ENCODE measurements around the gene CFDP1. TPM values are rescaled to one million over a fixed set of nuclear protein-coding genes. Genes with fewer than 3 reads are reported as not detected.

The CFDP1 gene
- total RNA-seq, 2 donors from 2014 or later, result 88.7 to 117 TPM

GRCh38 chr16:75379911-75380847 lies 53.1 kb downstream of the CFDP1 start:
- Histone ChIP-seq H3K9me3 (ENCODE audit: control insufficient read depth, low read length) (no peaks in the 10 kb centered on the region), H3K4me1 (ENCODE audit: control insufficient read depth, insufficient read depth, low read length) (no peaks in the 10 kb centered on the region), H3K36me3 (ENCODE audit: control insufficient read depth, insufficient read depth, low read length) (peaks cover 32% of the 10 kb centered on the region), H3K4me3 (ENCODE audit: low read length) (no peak overlapping the region), H3K9ac (ENCODE audit: extremely low read depth, low read length, poor library complexity, severe bottlenecking) (no peak overlapping the region), H3K27ac (ENCODE audit: low read depth, low read length) (no peak overlapping the region), H3K27me3 (ENCODE audit: control insufficient read depth, insufficient read depth, low read length, poor library complexity, severe bottlenecking) (no peaks in the 10 kb centered on the region)
- Mint-ChIP-seq H3K4me3 (no peak overlapping the region), H3K27me3 (ENCODE audit: insufficient read depth) (no peaks in the 10 kb centered on the region), H3K9me3 (no peaks in the 10 kb centered on the region), H3K36me3 (ENCODE audit: low read depth) (peaks cover 17% of the 10 kb centered on the region), H3K27ac (peak overlapping the region; percentile 14), H3K4me1 (peaks cover 18% of the 10 kb centered on the region)
- DNase-seq, result no peak
- no peak for TF ChIP-seq CTCF (conservative IDR thresholded peaks at IDR 0.05)
- 97% methylated on average over 6 to 9 of the region's 10 CpGs for WGBS, 2 experiments (ENCODE audit: insufficient coverage in 1 of 2, insufficient read length in 1 of 2)

- Histone ChIP-seq H3K4me3 (ENCODE audit: low read length) (no peak overlapping the region), H3K27me3 (ENCODE audit: control insufficient read depth, insufficient read depth, low read length, poor library complexity, severe bottlenecking) (no peaks in the 10 kb centered on the region), H3K36me3 (ENCODE audit: control insufficient read depth, insufficient read depth, low read length) (peaks cover 40% of the 10 kb centered on the region), H3K4me1 (ENCODE audit: control insufficient read depth, insufficient read depth, low read length) (no peaks in the 10 kb centered on the region), H3K9me3 (ENCODE audit: control insufficient read depth, low read length) (no peaks in the 10 kb centered on the region), H3K9ac (ENCODE audit: extremely low read depth, low read length, poor library complexity, severe bottlenecking) (no peak overlapping the region), H3K27ac (ENCODE audit: low read depth, low read length) (no peak overlapping the region)
- H3K4me3 Mint-ChIP-seq, result no peak overlapping the region
- peaks cover 23% of the 10 kb centered on the region for H3K36me3 Mint-ChIP-seq (ENCODE audit: low read depth)
- TF ChIP-seq CTCF (conservative IDR thresholded peaks at IDR 0.05), result no peak
- no CpG with 5 or more reads among the region's 1 CpG for WGBS, 2 experiments (ENCODE audit: insufficient coverage in 1 of 2, insufficient read length in 1 of 2)
- H3K9me3 Mint-ChIP-seq, result no peaks in the 10 kb centered on the region
- DNase-seq, result no peak
- H3K27me3 Mint-ChIP-seq (ENCODE audit: insufficient read depth), result no peaks in the 10 kb centered on the region
- H3K4me1 Mint-ChIP-seq, result peaks cover 18% of the 10 kb centered on the region
- H3K27ac Mint-ChIP-seq, result no peak overlapping the region
Observed at GRCh38 chr16:75379339-75379738, 54.0 kb downstream of the CFDP1 start.

GRCh38 chr16:75378616-75379015 lies 54.7 kb downstream of the CFDP1 start:
- H3K4me1 ChIP-seq (ENCODE audit: control insufficient read depth, insufficient read depth, low read length), result no peaks in the 10 kb centered on the region
- Mint-ChIP-seq H3K4me1 (peaks cover 18% of the 10 kb centered on the region), H3K27me3 (ENCODE audit: insufficient read depth) (no peaks in the 10 kb centered on the region), H3K36me3 (ENCODE audit: low read depth) (peaks cover 23% of the 10 kb centered on the region), H3K4me3 (no peak overlapping the region), H3K27ac (no peak overlapping the region), H3K9me3 (no peaks in the 10 kb centered on the region)
- no peak overlapping the region for H3K9ac ChIP-seq (ENCODE audit: extremely low read depth, low read length, poor library complexity, severe bottlenecking)
- no peak overlapping the region for H3K27ac ChIP-seq (ENCODE audit: low read depth, low read length)
- 88 to 95% methylated on average over 1 to 2 of the region's 2 CpGs for WGBS, 2 experiments (ENCODE audit: insufficient coverage in 1 of 2, insufficient read length in 1 of 2)
- H3K4me3 ChIP-seq (ENCODE audit: low read length), result no peak overlapping the region
- TF ChIP-seq CTCF (conservative IDR thresholded peaks at IDR 0.05), result no peak
- DNase-seq, result no peak
- no peaks in the 10 kb centered on the region for H3K9me3 ChIP-seq (ENCODE audit: control insufficient read depth, low read length)
- H3K27me3 ChIP-seq (ENCODE audit: control insufficient read depth, insufficient read depth, low read length, poor library complexity, severe bottlenecking), result no peaks in the 10 kb centered on the region
- H3K36me3 ChIP-seq (ENCODE audit: control insufficient read depth, insufficient read depth, low read length), result peaks cover 41% of the 10 kb centered on the region

Measured in endodermal cell (in vitro differentiated cells).